HCT116 (cell line): ENCODE data around the gene BMP2K. TPM values are rescaled to one million over a fixed set of nuclear protein-coding genes. Genes with fewer than 3 reads are reported as not detected.

ENCODE experiments used
- ATAC-seq: fragments of 200-7000 bp; cut with Tn5 transposase; 2 replicates; pipeline ENCODE4 v1.9.1; 2020; ENCODE audit warnings: mild to moderate bottlenecking, moderate library complexity
- BruUV-seq: library from RNA; stranded (reverse); fragments of 400-500 nt; replicated peaks from 2 replicates; lab custom pipeline; 2021; lab: Mats Ljungman, UMichigan
- CTCF ChIA-PET: fragments of 300-600 bp; sonication (Branson Sonifier 250); formaldehyde crosslinking; loops from one replicate; lab custom pipeline; 2021; ENCODE audit warnings: antibody characterized with exemption; lab: Charles Lee
- POLR2A ChIA-PET: fragments of 300-600, 350-600 bp; sonication (Branson Sonifier 250); formaldehyde crosslinking; loops from one replicate; lab custom pipeline; 2021; ENCODE audit warnings: antibody characterized with exemption; lab: Charles Lee
- RAD21 ChIA-PET, 2 experiments: fragments of 300-600 bp; sonication (Branson Sonifier 250); formaldehyde crosslinking; loops; one replicate each; lab custom pipeline; 2023; ENCODE audit warnings: low total read pairs in 2 of 2; ENCODE audit not compliant: uncharacterized antibody in 2 of 2, unreplicated experiment in 2 of 2, low non-redundant PET in 1 of 2; lab: Charles Lee
- DNase-seq: peaks from one replicate; pipeline ENCODE4 v3.0.0-alpha.2; 2010; ENCODE audit warnings: low read depth, low spot score
- H2AFZ ChIP-seq: fragments of 200-600 bp; shearing (Covaris generic), sonication (generic); 2 replicates; pipeline ENCODE4 v1.6.1; 2017; ENCODE audit warnings: low read depth, mixed run types, mixed read lengths, antibody characterized with exemption, low read length; ENCODE audit not compliant: poor library complexity, severe bottlenecking
- H3K27ac ChIP-seq: 2 replicates; pipeline ENCODE4 v1.5.1; 2012; ENCODE audit warnings: low read depth, low read length
- H3K27me3 ChIP-seq: fragments of 200-600 bp; sonication (generic); 2 replicates; pipeline ENCODE4 v1.6.1; 2016; ENCODE audit warnings: mixed run types, low read length, mixed read lengths; ENCODE audit not compliant: insufficient read depth
- H3K36me3 ChIP-seq, 2 experiments: fragments of 200-500 bp in 1 of 2; fragments of 200-600 bp in 1 of 2; sonication (Bioruptor generic) in 1 of 2; sonication (generic) in 1 of 2; 2 replicates each; pipeline versions ENCODE4 v1.5.1 to v1.6.1; 2014 to 2016; ENCODE audit warnings: low read length in 2 of 2, inconsistent platforms in 1 of 2, mixed read lengths in 1 of 2, mixed run types in 1 of 2; ENCODE audit not compliant: insufficient read depth in 2 of 2, control insufficient read depth in 1 of 2
- H3K4me1 ChIP-seq, 2 experiments: fragments of 200-600 bp in 1 of 2; sonication (generic) in 1 of 2; 2 replicates each; pipeline versions ENCODE4 v1.5.1 to v1.6.1; 2012 to 2017; ENCODE audit warnings: low read length in 2 of 2, inconsistent platforms in 1 of 2, mild to moderate bottlenecking in 1 of 2, mixed read lengths in 1 of 2, mixed run types in 1 of 2, moderate library complexity in 1 of 2; ENCODE audit not compliant: insufficient read depth in 2 of 2, control insufficient read depth in 1 of 2
- H3K4me2 ChIP-seq: fragments of 200-600 bp; sonication (generic); 2 replicates; pipeline ENCODE4 v1.6.1; 2017; ENCODE audit warnings: mixed run types, low read length, mixed read lengths
- H3K4me3 ChIP-seq, 2 experiments: fragments of 200-600 bp in 1 of 2; sonication (generic) in 1 of 2; replicated peaks in 1 of 2; 2 replicates each; pipeline ENCODE4 v1.5.1; 2011 to 2016; ENCODE audit warnings: low read length in 2 of 2, control low read depth in 1 of 2, low read depth in 1 of 2, mild to moderate bottlenecking in 1 of 2, mixed read lengths in 1 of 2, mixed run types in 1 of 2
- H3K79me2 ChIP-seq: fragments of 200-600 bp; sonication (generic); 2 replicates; pipeline ENCODE4 v1.6.1; 2017; ENCODE audit warnings: mild to moderate bottlenecking, mixed run types, low read length, moderate library complexity, mixed read lengths; ENCODE audit not compliant: insufficient read depth
- H3K9ac ChIP-seq: fragments of 200-600 bp; sonication (generic); 2 replicates; pipeline ENCODE4 v1.6.1; 2016; ENCODE audit warnings: low read length, mixed read lengths
- H3K9me2 ChIP-seq: fragments of 200-600 bp; sonication (generic), shearing (Covaris generic); 2 replicates; pipeline ENCODE4 v1.6.1; 2017; ENCODE audit warnings: mixed run types, mild to moderate bottlenecking, moderate library complexity; ENCODE audit not compliant: insufficient read depth
- H3K9me3 ChIP-seq, 2 experiments: fragments of 200-500 bp in 1 of 2; fragments of 200-600 bp in 1 of 2; sonication (Bioruptor generic) in 1 of 2; sonication (generic) in 1 of 2; 2 replicates each; pipeline ENCODE4 v1.6.1; 2014 to 2017; ENCODE audit warnings: low read length in 2 of 2, mixed read lengths in 2 of 2, inconsistent platforms in 1 of 2, low read depth in 1 of 2, mild to moderate bottlenecking in 1 of 2, mixed run types in 1 of 2, moderate library complexity in 1 of 2; ENCODE audit not compliant: control insufficient read depth in 1 of 2, insufficient read depth in 1 of 2
- H4K20me1 ChIP-seq: fragments of 200-600 bp; sonication (generic), shearing (Covaris generic); 2 replicates; pipeline ENCODE4 v1.6.1; 2017; ENCODE audit warnings: mixed run types, mild to moderate bottlenecking, moderate library complexity; ENCODE audit not compliant: insufficient read depth
- ATF3 ChIP-seq: IDR thresholded peaks from 2 replicates; pipeline ENCODE4 v1.6.1; 2012
- CBX3 ChIP-seq: IDR thresholded peaks from 2 replicates; pipeline ENCODE4 v1.6.1; 2012; ENCODE audit warnings: low read depth
- CEBPB ChIP-seq: IDR thresholded peaks from 2 replicates; pipeline ENCODE4 v1.6.1; 2012; ENCODE audit warnings: low read depth
- ELF1 ChIP-seq: IDR thresholded peaks from 2 replicates; pipeline ENCODE4 v1.6.1; 2012; ENCODE audit warnings: low read depth, borderline replicate concordance
- MAX ChIP-seq: IDR thresholded peaks from 2 replicates; pipeline ENCODE4 v1.6.1; 2012
- POLR2A ChIP-seq: IDR thresholded peaks from 2 replicates; pipeline ENCODE4 v1.7.0; 2011; ENCODE audit warnings: borderline replicate concordance; ENCODE audit not compliant: insufficient read depth, insufficient read length; ENCODE audit errors: extremely low read depth
- POLR2AphosphoS5 ChIP-seq: IDR thresholded peaks from 2 replicates; pipeline ENCODE4 v1.6.1; 2011; ENCODE audit warnings: mild to moderate bottlenecking, low read depth, low read length, moderate library complexity
- RAD21 ChIP-seq: IDR thresholded peaks from 2 replicates; pipeline ENCODE4 v1.6.1; 2012; ENCODE audit warnings: low read depth, mild to moderate bottlenecking
- SIN3A ChIP-seq: IDR thresholded peaks from 2 replicates; pipeline ENCODE4 v1.6.1; 2012; ENCODE audit warnings: low read depth
- SP1 ChIP-seq: IDR thresholded peaks from 2 replicates; pipeline ENCODE4 v1.6.1; 2012; ENCODE audit warnings: low read depth
- SRF ChIP-seq: IDR thresholded peaks from 2 replicates; pipeline ENCODE4 v1.6.1; 2012; ENCODE audit warnings: low read depth
- TCF7L2 ChIP-seq: IDR thresholded peaks from 2 replicates; pipeline ENCODE4 v1.7.0; 2011; ENCODE audit warnings: borderline replicate concordance, inconsistent platforms; ENCODE audit not compliant: insufficient read depth, insufficient read length; ENCODE audit errors: extremely low read depth
- YY1 ChIP-seq: IDR thresholded peaks from 2 replicates; pipeline ENCODE4 v1.6.1; 2011; ENCODE audit warnings: low read length, low read depth, moderate library complexity, mild to moderate bottlenecking; ENCODE audit not compliant: insufficient replicate concordance; ENCODE audit errors: extremely low read depth
- intact Hi-C: fragments of 100-400 bp; cut with micrococcal nuclease; formaldehyde crosslinking; loops from 2 replicates; pipeline ENCODE4 v1.10.0; 2022
- total RNA-seq: library from RNA; stranded (reverse); gene quantifications from one replicate; pipeline ENCODE4 v1.2.1, GENCODE V29; 2021; ENCODE audit not compliant: unreplicated experiment

Gene BMP2K
- total RNA-seq, 1 experiment from 2014 or later = 27.7 TPM

GRCh38 chr4:78944381-78944780 lies 168.2 kb downstream of the BMP2K start:
- no peak overlapping the region for H3K4me2 ChIP-seq
- H2AFZ ChIP-seq = no peak overlapping the region
- ChIA-PET RAD21 (no interaction called here), POLR2A (no interaction called here), CTCF (no interaction called here)
- intact Hi-C loops = no loop called here
- no peaks in the 10 kb centered on the region for H3K9me2 ChIP-seq
- no peaks in the 10 kb centered on the region for H3K9me3 ChIP-seq
- no peak overlapping the region for H3K9ac ChIP-seq
- no peaks in the 10 kb centered on the region for H4K20me1 ChIP-seq
- ATAC-seq = no peak
- peaks cover 0 to 7% of the 10 kb centered on the region in 2 experiments; a peak in 2 of 4 replicates for H3K4me1 ChIP-seq
- no peak for TF ChIP-seq SP1
- TF ChIP-seq CEBPB = no peak
- no peak for TF ChIP-seq MAX
- no peak for TF ChIP-seq ATF3
- no peak for TF ChIP-seq SRF
- TF ChIP-seq RAD21 = no peak
- TF ChIP-seq YY1 = no peak
- TF ChIP-seq CBX3 = no peak
- TF ChIP-seq SIN3A = no peak
- no peak for TF ChIP-seq POLR2A
- no peak for TF ChIP-seq POLR2AphosphoS5
- no peak for TF ChIP-seq ELF1
- TF ChIP-seq TCF7L2 = no peak
- no peak overlapping the region for H3K27ac ChIP-seq
- H3K79me2 ChIP-seq = no peaks in the 10 kb centered on the region
- no peak for DNase-seq
- H3K36me3 ChIP-seq = no peaks in the 10 kb centered on the region
- BruUV-seq = no TSS peak
- no peak overlapping the region for H3K4me3 ChIP-seq
- no peaks in the 10 kb centered on the region for H3K27me3 ChIP-seq
